ENCODE results near the gene WFDC10A.

- TF ChIP-seq CTCF (IDR thresholded peaks at IDR 0.05) (no peak), POLR2A (IDR thresholded peaks at IDR 0.05) (no peak)
Observed at GRCh38 chr20:45636513-45636912, 7.0 kb downstream of the WFDC10A start.

All from body of pancreas (tissue), 4 donors.